GM06990 (cell line): ENCODE measurements around the gene MUTYH.

Experiments
- DNase-seq: peaks from one replicate; pipeline ENCODE4 v3.0.0-alpha.2; 2011; ENCODE audit not compliant: insufficient read length; ENCODE audit errors: extremely low read depth
- H3K27me3 ChIP-seq: replicated peaks from 2 replicates; pipeline ENCODE4 v1.6.0; 2011; ENCODE audit warnings: low read length; ENCODE audit not compliant: control insufficient read depth, insufficient read depth
- H3K36me3 ChIP-seq: 2 replicates; pipeline ENCODE4 v1.5.1; 2011; ENCODE audit warnings: low read length; ENCODE audit not compliant: control insufficient read depth, insufficient read depth
- H3K4me3 ChIP-seq: replicated peaks from 2 replicates; pipeline ENCODE4 v1.5.1; 2011; ENCODE audit warnings: low read depth, mild to moderate bottlenecking, control low read depth, low read length
- TF ChIP-seq, protein P1 (sequence below): IDR thresholded peaks from 2 replicates; pipeline ENCODE4 v1.5.1; 2011; ENCODE audit warnings: low read length, control low read depth, mild to moderate bottlenecking, inconsistent platforms; ENCODE audit not compliant: insufficient read depth, poor library complexity, severe bottlenecking

The MUTYH gene

DNA sequence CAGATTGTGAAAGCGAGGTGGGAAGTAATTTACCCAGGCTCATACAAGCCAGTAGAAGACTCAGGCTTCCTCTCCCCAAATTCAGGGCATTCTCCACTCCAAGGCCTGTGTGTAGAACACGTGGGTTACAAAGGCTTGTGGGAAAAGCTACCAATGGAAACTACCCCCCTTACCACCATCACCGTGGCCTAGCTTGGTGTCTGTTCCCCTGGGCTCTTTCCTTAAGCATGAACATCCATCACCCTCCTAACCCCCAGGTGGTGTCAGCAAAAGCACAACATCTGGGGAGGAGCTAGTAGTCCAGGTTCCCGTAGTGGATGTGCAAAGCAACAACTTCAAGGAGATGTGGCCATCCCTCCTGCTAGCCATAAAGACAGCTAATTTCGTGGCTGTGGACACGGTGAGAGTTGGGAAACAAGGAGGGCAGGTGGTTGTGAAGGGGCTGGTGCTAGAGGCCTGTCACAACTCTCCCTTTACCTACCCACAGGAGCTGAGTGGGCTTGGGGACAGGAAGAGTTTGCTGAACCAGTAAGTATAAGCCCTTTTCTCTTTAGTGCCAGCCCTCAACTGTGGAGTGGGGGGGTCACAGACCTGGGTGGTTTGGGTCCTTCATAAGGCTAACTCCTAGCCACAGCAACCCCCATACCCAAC, 701 bp upstream of the MUTYH start:
- TF ChIP-seq, protein P1, sequence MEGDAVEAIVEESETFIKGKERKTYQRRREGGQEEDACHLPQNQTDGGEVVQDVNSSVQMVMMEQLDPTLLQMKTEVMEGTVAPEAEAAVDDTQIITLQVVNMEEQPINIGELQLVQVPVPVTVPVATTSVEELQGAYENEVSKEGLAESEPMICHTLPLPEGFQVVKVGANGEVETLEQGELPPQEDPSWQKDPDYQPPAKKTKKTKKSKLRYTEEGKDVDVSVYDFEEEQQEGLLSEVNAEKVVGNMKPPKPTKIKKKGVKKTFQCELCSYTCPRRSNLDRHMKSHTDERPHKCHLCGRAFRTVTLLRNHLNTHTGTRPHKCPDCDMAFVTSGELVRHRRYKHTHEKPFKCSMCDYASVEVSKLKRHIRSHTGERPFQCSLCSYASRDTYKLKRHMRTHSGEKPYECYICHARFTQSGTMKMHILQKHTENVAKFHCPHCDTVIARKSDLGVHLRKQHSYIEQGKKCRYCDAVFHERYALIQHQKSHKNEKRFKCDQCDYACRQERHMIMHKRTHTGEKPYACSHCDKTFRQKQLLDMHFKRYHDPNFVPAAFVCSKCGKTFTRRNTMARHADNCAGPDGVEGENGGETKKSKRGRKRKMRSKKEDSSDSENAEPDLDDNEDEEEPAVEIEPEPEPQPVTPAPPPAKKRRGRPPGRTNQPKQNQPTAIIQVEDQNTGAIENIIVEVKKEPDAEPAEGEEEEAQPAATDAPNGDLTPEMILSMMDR = no peak
- Histone ChIP-seq H3K27me3 (no peaks in the 10 kb centered on the region), H3K36me3 (peaks cover 26% of the 10 kb centered on the region), H3K4me3 (peak overlapping the region; percentile 93)
- DNase-seq = no peak

DNA sequence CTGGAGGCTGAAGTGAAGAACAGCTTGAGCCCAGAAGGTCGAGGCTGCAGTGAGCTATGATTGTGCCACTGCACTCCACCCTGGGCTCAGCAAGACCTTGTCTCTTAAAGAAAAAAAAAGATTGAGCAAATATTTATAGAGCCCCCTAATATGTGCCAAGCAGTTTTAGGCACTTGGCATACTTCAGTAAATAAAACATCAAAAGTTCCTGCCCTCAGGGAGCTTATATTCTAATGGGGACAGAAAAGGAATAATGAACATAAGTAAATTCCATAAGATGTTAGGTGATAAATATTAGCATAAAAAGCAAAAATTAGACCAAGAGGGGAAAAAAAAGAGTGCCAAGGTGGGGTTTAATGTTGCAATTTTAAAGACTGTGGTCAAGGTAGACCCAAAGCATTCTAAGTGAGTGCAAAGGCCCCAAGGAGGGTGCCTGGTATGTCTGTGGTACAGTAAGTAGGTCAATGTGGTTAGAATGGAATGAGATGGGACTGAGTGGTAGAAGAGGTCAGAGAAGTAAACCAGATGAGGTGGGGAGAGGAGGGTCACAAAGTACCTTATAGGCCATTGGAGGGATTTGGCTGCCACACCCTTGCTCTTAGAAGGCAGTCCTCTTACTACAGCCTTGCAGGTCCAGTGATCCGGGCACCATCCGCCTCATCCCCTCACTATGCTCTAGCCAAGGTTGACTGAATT, 2.5 kb downstream of the MUTYH start:
- no peak for DNase-seq
- no peaks in the 10 kb centered on the region for H3K27me3 ChIP-seq
- H3K36me3 ChIP-seq = peaks cover 16% of the 10 kb centered on the region
- no peak overlapping the region for H3K4me3 ChIP-seq
- TF ChIP-seq, protein P1 = no peak

DNA sequence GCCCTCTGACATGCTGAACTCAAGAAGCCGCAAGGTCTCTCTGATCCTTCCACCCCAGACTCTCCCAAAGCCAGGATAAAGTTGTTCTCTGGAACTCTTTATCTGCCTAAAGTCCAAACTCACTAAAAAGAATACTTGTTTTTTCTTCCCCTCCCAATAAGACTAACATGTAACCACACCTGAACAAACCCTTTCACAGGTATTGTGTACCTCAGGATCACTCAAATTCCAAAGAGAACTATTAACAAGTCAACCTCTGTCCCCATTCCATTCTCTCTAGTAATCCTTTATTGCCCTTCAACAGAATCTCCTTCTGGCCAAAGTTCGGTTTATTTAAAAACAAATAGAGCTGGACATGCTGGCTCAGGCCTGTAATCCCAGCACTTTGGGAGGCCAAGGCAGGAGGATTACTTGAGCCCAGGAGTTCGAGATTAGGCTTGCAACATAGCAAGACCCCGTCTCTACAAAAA, 4.3 kb downstream of the MUTYH start:
- Histone ChIP-seq H3K36me3 (peaks cover 14% of the 10 kb centered on the region), H3K27me3 (no peaks in the 10 kb centered on the region), H3K4me3 (no peak overlapping the region)
- TF ChIP-seq, protein P1 = no peak
- DNase-seq = no peak

DNA sequence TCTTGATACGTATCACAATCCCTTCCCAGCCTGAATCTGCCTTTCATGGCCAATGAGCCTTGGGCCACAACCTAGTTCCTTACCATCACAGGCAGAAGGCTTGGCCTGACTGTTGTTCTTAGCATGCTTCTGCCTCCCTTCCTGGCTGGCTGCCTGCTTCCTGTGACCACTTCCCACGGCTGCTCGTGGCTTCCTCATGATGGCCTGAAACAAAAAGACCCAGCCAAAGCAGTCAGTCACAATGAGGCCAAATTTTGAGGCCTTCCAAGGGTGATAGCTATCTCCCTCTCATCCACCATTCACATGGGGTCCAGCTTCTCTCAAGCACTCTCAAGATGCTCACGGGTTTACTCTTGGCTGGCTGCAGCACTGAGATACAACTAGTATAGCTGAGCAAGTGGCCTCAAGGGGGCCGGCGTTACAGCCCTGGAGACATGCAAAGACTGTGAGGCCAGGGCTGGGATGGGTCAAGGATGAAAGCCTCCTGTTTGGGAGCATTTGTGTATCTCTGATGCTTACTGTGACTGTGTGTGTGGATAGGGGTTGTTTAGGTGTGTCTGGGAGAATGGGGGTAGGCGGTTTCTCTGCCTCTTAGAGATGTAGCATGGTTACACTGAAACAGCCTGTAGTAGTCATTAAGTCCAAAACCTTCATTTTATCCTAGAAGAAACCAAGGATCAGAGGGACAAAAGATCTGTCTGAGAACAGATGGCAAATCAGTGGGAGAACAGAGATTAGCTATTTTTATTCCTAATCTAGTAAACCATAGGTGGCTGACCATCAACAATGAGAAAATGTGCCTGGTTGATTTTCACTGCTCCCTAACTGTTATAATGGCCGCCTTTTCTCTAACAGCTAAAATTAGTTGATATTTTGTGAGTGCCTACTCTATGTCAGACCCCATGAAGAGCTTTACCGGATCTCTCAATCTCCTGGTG, 5.7 kb downstream of the MUTYH start:
- H3K36me3 ChIP-seq = peaks cover 14% of the 10 kb centered on the region
- no peak overlapping the region for H3K4me3 ChIP-seq
- no peaks in the 10 kb centered on the region for H3K27me3 ChIP-seq
- TF ChIP-seq, protein P1 = peak; percentile 3
- DNase-seq = no peak

DNA sequence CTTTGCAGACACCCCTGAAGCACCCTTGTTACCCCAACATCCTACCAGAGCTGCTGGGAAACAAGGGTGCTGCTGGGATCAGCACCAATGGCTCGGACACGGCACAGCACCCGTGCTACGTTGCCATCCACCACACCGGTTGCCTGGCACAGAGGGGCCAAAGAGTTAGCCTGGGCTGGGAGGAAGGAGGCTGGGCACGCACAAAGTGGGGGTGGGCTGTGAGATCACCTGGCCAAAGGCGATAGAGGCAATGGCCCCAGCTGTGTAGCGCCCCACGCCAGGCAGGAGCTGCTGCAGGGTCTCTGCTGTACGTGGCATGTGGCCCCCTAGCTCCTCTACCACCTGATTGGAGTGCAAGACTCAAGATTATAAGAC, 7.9 kb downstream of the MUTYH start:
- DNase-seq = no peak
- H3K4me3 ChIP-seq = no peak overlapping the region
- H3K36me3 ChIP-seq = peaks cover 16% of the 10 kb centered on the region
- TF ChIP-seq, protein P1 = no peak
- no peaks in the 10 kb centered on the region for H3K27me3 ChIP-seq
